A673 (cell line): ENCODE data around the gene SNTA1. TPM values are rescaled to one million over a fixed set of nuclear protein-coding genes. Genes with fewer than 3 reads are reported as not detected.
A peak's percentile ranks its signal among the peaks of the same experiment; 100 is the strongest.
"Not testable (repeated sequence)": the region's sequence is repeated elsewhere in the genome, so short reads cannot be mapped to it uniquely, and the experiment has no call there.

Source experiments
- BruUV-seq: library from RNA; stranded (reverse); fragments of 400-500 nt; replicated peaks from 2 replicates; lab custom pipeline; 2021; lab: Mats Ljungman, UMichigan
- CTCF ChIA-PET: fragments of 300-600 bp; sonication (Branson Sonifier 250); formaldehyde crosslinking; loops from one replicate; lab custom pipeline; 2022; ENCODE audit warnings: antibody characterized with exemption; lab: Charles Lee
- POLR2A ChIA-PET: fragments of 300-600 bp; sonication (Branson Sonifier 250); formaldehyde crosslinking; loops from one replicate; lab custom pipeline; 2022; ENCODE audit warnings: antibody characterized with exemption; ENCODE audit not compliant: low non-redundant PET; lab: Charles Lee
- DNase-seq: peaks from one replicate; pipeline ENCODE4 v3.0.0-alpha.2; 2015; ENCODE audit warnings: low spot score
- H3K27ac ChIP-seq: fragments of 200-600 bp; sonication (generic); 2 replicates; pipeline ENCODE4 v1.5.1; 2016; ENCODE audit warnings: mixed run types, low read depth, mild to moderate bottlenecking, mixed read lengths, antibody characterized with exemption, low read length; ENCODE audit not compliant: poor library complexity, severe bottlenecking
- H3K27me3 ChIP-seq: fragments of 200-600 bp; sonication (generic); replicated peaks from 2 replicates; pipeline ENCODE4 v1.6.1; 2017; ENCODE audit warnings: mixed run types, low read depth, mild to moderate bottlenecking, mixed read lengths, antibody characterized with exemption, low read length; ENCODE audit not compliant: insufficient read depth, poor library complexity
- H3K36me3 ChIP-seq: fragments of 200-600 bp; sonication (generic); 2 replicates; pipeline ENCODE4 v1.6.1; 2016; ENCODE audit warnings: mixed run types, mild to moderate bottlenecking, mixed read lengths, antibody characterized with exemption, low read length; ENCODE audit not compliant: insufficient read depth, poor library complexity, severe bottlenecking
- H3K4me1 ChIP-seq: fragments of 200-600 bp; sonication (generic); 2 replicates; pipeline ENCODE4 v1.6.1; 2017; ENCODE audit warnings: mixed run types, mild to moderate bottlenecking, mixed read lengths, antibody characterized with exemption, low read length; ENCODE audit not compliant: insufficient read depth, poor library complexity, severe bottlenecking
- H3K4me3 ChIP-seq: fragments of 200-600 bp; sonication (generic); 2 replicates; pipeline ENCODE4 v1.5.1; 2016; ENCODE audit warnings: low read depth, mixed run types, mild to moderate bottlenecking, mixed read lengths, low read length; ENCODE audit not compliant: poor library complexity, severe bottlenecking
- H3K9me3 ChIP-seq: fragments of 200-600 bp; sonication (generic); 2 replicates; pipeline ENCODE4 v1.6.1; 2016; ENCODE audit warnings: mixed run types, low read depth, mild to moderate bottlenecking, mixed read lengths, antibody characterized with exemption, low read length; ENCODE audit not compliant: poor library complexity, severe bottlenecking
- EZH2 ChIP-seq: fragments of 200-600 bp; sonication (generic); IDR thresholded peaks from 2 replicates; pipeline ENCODE4 v1.6.1; 2017; ENCODE audit warnings: borderline replicate concordance, low read depth, mild to moderate bottlenecking, mixed read lengths, antibody characterized with exemption, low read length; ENCODE audit not compliant: poor library complexity, severe bottlenecking
- intact Hi-C: fragments of 100-400 bp; cut with micrococcal nuclease; formaldehyde crosslinking; loops from one replicate; pipeline ENCODE4 v1.10.0; 2022; ENCODE audit not compliant: unreplicated experiment
- total RNA-seq: library from RNA; stranded (reverse); gene quantifications from 2 replicates; pipeline ENCODE4 v1.2.3, GENCODE V29; 2021
- TF ChIP-seq, protein P1 (sequence below): fragments of 300-800, 200-600 bp; sonication (generic); conservative IDR thresholded peaks from 2 replicates; pipeline ENCODE4 v1.5.1; 2017; ENCODE audit warnings: low read depth, mild to moderate bottlenecking, antibody characterized with exemption, low read length, moderate library complexity, mixed read lengths

Gene SNTA1
- total RNA-seq, 1 experiment from 2014 or later = 4.4 TPM

DNA sequence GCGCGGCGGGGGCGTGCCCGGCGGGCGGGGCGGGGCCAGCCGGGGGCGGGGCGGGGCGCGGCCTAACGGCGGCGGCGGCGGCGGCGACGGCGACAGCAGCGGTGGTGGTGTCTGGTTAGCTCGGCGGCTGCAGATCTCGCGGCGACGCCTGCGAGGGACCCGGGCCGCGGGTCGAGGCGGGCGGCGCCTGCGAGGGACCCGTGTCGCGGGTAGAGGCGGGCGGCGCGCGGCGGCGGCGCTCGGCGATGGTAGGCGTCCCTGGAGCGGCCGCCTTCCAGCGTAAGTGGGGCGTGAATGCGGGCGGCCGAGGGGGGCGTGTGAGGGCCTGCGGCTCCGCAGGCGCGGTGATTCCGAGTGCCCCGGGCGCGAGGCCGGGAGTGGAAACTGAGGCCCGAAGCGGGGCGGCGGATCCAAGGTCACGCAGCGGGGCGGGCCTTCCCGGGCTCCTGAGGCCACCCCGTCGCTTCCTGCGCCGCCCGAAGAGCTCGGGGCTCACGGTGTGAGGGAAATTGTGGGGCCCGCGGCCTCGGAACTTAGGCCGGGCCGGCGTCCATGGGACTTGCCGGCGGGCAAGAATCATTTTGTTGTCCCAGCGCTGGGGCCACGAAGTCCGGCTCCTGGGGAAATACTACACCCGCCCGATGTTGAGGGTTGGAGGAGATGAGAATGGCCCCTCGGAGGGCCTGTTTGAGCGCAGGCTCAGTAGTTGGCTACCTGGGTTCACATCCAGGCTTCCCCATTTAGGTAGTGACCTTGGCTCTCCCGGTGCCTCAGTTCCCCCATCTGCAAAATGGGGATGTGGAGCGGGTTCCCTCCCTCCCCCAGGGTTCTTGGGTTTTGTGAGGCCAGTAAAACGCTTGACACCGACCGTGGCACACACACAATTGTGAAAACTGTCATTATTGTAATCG, 46.7 kb upstream of the SNTA1 start, which contains the start of gene CBFA2T2:
TSS of gene CBFA2T2 (plus strand) at position 74 of the 911 bp plus-strand sequence. CDS start at position 246, 172 bp downstream.
- no peaks in the 10 kb centered on the region for H3K36me3 ChIP-seq
- no peaks in the 10 kb centered on the region for H3K9me3 ChIP-seq
- peaks cover 6% of the 10 kb centered on the region for H3K4me1 ChIP-seq
- CTCF ChIA-PET = interaction anchor here (0.6 kb wide), 1 partner anchor 1007 kb away, joined by 3 read pairs; no protein-coding TSS in a partner anchor
- peak within 1 kb of the TSS; percentile 85 for H3K27ac ChIP-seq
- no peak for DNase-seq
- no peaks in the 10 kb centered on the region for H3K27me3 ChIP-seq
- no TSS peak for BruUV-seq
- H3K4me3 ChIP-seq = peak within 1 kb of the TSS; percentile 93
- TF ChIP-seq, protein P1, sequence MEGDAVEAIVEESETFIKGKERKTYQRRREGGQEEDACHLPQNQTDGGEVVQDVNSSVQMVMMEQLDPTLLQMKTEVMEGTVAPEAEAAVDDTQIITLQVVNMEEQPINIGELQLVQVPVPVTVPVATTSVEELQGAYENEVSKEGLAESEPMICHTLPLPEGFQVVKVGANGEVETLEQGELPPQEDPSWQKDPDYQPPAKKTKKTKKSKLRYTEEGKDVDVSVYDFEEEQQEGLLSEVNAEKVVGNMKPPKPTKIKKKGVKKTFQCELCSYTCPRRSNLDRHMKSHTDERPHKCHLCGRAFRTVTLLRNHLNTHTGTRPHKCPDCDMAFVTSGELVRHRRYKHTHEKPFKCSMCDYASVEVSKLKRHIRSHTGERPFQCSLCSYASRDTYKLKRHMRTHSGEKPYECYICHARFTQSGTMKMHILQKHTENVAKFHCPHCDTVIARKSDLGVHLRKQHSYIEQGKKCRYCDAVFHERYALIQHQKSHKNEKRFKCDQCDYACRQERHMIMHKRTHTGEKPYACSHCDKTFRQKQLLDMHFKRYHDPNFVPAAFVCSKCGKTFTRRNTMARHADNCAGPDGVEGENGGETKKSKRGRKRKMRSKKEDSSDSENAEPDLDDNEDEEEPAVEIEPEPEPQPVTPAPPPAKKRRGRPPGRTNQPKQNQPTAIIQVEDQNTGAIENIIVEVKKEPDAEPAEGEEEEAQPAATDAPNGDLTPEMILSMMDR = no peak
- POLR2A ChIA-PET = interaction anchor here (0.7 to 1.1 kb wide), 3 partner anchors 9 to 149 kb away, joined by 3 read pairs; no protein-coding TSS in a partner anchor
- intact Hi-C loops = no loop called here

DNA sequence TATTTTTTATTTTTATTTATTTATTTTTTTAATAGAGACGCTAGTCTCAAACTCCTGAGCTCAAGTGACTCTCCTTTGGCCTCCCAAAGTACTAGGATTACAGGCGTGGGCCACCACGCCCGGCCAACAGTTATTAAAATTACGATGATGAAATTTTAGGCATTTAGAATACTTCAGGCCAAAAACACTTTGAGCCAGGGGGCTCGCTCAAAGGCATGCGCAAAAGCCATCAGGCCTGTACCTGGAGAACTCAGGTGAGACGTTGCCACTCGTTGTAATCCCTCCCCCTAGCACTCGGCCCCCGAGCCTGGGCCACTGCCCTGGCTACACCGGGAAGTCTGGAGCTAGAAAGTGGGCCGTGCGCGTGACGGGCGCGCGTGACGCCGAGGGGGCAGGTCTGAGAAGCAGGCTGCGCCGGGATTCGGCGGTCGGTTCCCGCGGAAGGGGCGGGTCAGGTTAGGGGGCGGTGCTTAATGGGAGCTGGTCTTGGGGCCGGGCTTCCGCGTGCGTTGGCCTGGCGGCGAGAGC, 46.0 kb upstream of the SNTA1 start:
- ChIA-PET CTCF (no interaction called here), POLR2A (interaction anchor here (0.7 to 1.1 kb wide), 3 partner anchors 9 to 149 kb away, joined by 3 read pairs; no protein-coding TSS in a partner anchor)
- BruUV-seq = TSS peak; percentile 78
- intact Hi-C loops = no loop called here
- H3K36me3 ChIP-seq = no peaks in the 10 kb centered on the region
- peak overlapping the region; percentile 93 for H3K4me3 ChIP-seq
- TF ChIP-seq EZH2 = no peak
- TF ChIP-seq, protein P1 = no peak
- H3K4me1 ChIP-seq = peaks cover 6% of the 10 kb centered on the region
- DNase-seq = peak; percentile 97
- no peaks in the 10 kb centered on the region for H3K27me3 ChIP-seq
- no peaks in the 10 kb centered on the region for H3K9me3 ChIP-seq
- H3K27ac ChIP-seq = peak overlapping the region; percentile 85

DNA sequence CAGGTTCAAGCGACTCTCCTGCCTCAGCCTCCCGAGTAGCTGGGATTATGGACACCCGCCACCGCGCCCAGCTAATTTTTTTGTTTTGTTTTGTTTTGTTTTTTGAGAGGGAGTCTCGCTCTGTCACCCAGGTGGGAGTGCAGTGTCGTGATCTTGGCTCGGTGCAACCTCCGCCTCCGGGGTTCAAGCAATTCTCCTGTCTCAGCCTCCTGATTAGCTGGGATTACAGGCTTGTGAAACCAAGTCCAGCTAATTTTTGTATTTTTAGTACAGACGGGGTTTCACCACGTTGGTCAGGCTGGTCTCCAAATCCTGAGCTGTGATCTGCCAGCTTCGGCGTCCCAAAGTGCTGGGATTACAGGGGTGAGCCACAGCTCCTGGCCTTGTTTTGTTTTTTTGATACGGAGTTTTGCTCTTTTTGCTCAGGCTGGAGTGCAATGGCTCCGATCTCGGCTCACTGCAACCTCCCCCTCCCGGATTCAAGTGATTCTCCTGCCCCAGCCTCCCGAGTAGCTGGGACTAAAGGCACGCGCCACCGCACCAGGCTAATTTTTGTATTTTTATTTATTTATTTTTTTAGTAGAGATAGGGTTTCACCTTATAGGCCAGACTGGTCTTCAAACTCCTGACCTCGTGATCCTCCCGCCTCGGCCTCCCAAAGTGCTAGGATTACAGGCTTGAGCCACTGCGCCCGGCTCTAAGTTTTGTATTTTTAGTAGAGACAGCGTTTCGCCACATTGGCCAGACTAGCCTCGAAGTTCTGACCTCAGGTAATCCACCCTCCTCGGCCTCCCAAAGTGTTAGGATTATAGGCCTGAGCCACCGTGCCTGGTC, 45.3 kb upstream of the SNTA1 start:
- BruUV-seq, H3K9me3 ChIP-seq, DNase-seq, CTCF ChIA-PET, H3K4me1 ChIP-seq, H3K36me3 ChIP-seq, intact Hi-C loops, H3K27me3 ChIP-seq: not testable (repeated sequence)
- Histone ChIP-seq H3K4me3 (peak overlapping the region; percentile 93), H3K27ac (peak overlapping the region; percentile 85)
- POLR2A ChIA-PET = interaction anchor here (0.7 kb wide), 1 partner anchor 64 kb away, joined by 3 read pairs; no protein-coding TSS in a partner anchor
